SIG-M5 treated with dmso at 0.1 percent for 504 hours (cell line): ENCODE data around the gene PAPSS1.

Experiments used
- DNase-seq: peaks from one replicate; lab custom pipeline; 2025; ENCODE audit not compliant: unreplicated experiment; lab: John Stamatoyannopoulos, UW

The PAPSS1 gene

GRCh38 chr4:107630185-107630705 lies 89.8 kb downstream of the PAPSS1 start:
- DNase-seq: no peak

GRCh38 chr4:107629318-107629717 lies 90.7 kb downstream of the PAPSS1 start:
- no peak for DNase-seq

- no peak for DNase-seq
Measured at GRCh38 chr4:107625391-107625902, 94.6 kb downstream of the PAPSS1 start.

GRCh38 chr4:107624024-107624423 lies 96.0 kb downstream of the PAPSS1 start:
- no peak for DNase-seq

- DNase-seq: no peak
Measured at GRCh38 chr4:107622006-107622405, 98.0 kb downstream of the PAPSS1 start.

GRCh38 chr4:107619731-107620130 lies 100.3 kb downstream of the PAPSS1 start:
- no peak for DNase-seq

GRCh38 chr4:107619066-107619465 lies 101.0 kb downstream of the PAPSS1 start:
- DNase-seq: no peak

GRCh38 chr4:107618656-107619055 lies 101.4 kb downstream of the PAPSS1 start:
- DNase-seq: no peak

GRCh38 chr4:107616838-107617389 lies 103.1 kb downstream of the PAPSS1 start:
- DNase-seq: no peak

- no peak for DNase-seq
Measured at GRCh38 chr4:107615809-107616208, 104.2 kb downstream of the PAPSS1 start.

- DNase-seq: no peak
Measured at GRCh38 chr4:107603430-107603829, 116.6 kb downstream of the PAPSS1 start.

- DNase-seq: no peak
Measured at GRCh38 chr4:107600983-107601382, 119.1 kb downstream of the PAPSS1 start.

GRCh38 chr4:107600436-107600835 lies 119.6 kb downstream of the PAPSS1 start:
- no peak for DNase-seq

- DNase-seq: no peak
Measured at GRCh38 chr4:107599841-107600240, 120.2 kb downstream of the PAPSS1 start.

- DNase-seq: no peak
Measured at GRCh38 chr4:107593230-107593629, 126.8 kb downstream of the PAPSS1 start.

- peak; percentile 90 for DNase-seq
Measured at GRCh38 chr4:107592519-107592918, 127.5 kb downstream of the PAPSS1 start.

GRCh38 chr4:107589269-107589668 lies 130.8 kb downstream of the PAPSS1 start:
- no peak for DNase-seq

GRCh38 chr4:107586371-107586770 lies 133.7 kb downstream of the PAPSS1 start:
- no peak for DNase-seq

- no peak for DNase-seq
Measured at GRCh38 chr4:107579099-107579498, 140.9 kb downstream of the PAPSS1 start.

GRCh38 chr4:107578321-107578720 lies 141.7 kb downstream of the PAPSS1 start:
- no peak for DNase-seq

- DNase-seq: no peak
Measured at GRCh38 chr4:107577743-107578142, 142.3 kb downstream of the PAPSS1 start.

GRCh38 chr4:107575243-107575642 lies 144.8 kb downstream of the PAPSS1 start:
- DNase-seq: no peak

- no peak for DNase-seq
Measured at GRCh38 chr4:107572281-107572680, 147.8 kb downstream of the PAPSS1 start.
